GF-D8 (cell line): ENCODE measurements around the gene IFNL1.
"Not testable (repeated sequence)": the region's sequence is repeated elsewhere in the genome, so short reads cannot be mapped to it uniquely, and the experiment has no call there.

Source experiments
- DNase-seq: peaks from one replicate; lab custom pipeline; 2025; lab: John Stamatoyannopoulos, UW

IFNL1 gene

DNA sequence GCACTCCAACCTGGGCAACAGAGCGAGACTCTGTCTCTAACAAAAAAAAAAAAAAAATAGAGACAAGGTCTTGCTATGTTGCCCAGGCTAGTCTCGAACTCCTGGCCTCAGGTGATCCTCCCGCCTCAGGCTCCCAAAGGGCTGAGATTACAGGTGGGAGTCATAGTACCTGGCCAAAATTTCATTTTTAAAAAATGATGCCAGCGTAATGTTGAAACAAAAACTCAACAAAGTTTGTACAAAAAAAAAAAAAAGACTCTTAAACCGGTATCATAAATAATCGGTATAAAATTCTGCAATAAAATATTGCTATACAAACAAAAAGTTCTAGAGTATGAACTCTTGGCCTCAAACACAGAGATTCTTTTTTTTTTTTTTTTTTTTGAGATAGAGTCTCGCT is 36.1 kb downstream of the IFNL1 start:
- DNase-seq = no peak

DNA sequence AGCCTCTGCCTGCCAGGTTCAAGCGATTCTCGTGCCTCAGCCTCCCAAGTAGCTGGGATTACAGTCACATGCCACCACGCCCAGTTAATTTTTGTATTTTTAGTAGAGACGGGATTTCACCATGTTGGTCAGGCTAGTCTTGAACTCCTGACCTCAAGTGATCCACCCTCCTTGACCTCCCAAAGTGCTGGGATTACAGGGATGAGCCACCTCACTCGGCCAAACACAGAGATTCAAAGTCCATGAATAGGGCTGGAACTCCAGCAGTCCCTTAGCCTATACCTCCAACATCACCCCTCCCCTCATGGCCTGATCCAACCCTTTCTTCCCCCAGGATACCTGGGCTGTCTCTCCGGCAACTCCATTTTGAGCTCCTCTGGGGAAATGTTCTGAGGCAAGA is 36.5 kb downstream of the IFNL1 start:
- not testable (repeated sequence) for DNase-seq

DNA sequence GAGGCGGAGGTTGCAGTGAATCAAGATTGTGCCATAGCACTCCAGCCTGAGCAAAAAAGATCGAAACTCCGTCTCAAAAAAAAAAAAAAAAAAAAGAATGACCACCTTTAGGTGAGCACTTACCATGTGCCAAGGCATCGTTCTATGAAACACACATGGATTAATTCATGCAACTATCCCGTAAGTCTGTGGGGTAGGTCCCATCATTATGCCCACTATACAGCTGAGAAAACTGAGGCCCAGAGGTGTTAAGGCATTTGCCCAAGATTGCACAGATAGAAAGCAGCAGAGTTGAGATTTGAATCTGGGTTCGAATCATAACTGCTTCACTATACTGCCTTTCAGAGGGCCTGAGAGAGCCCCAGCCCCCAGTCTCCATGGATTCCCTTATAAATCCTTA is 37.3 kb downstream of the IFNL1 start:
- DNase-seq = no peak

DNA sequence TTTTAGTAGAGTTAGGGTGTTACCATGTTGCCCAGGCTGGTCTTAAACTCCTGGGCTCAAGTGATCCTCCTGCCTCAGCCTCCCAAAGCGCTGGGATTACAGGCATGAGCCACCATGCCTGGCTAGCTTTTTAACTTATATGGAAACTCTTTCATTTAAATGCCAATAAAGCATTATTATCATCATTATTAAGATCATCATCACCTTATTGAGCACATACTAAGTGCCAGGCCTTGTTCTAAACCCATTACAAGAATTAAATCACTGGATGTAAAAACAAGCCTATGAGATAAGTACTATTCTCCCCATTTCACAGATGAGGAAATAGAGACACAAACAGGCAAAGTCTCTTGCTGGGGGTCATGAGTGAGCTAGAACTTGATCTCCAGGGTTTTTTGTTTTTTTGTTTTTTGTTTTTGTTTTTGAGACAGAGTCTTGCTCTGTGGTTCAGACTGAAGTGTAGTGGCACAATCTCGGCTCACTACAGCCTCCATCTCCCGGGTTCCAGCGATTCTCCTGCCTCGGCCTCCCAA is 38.3 kb downstream of the IFNL1 start:
- DNase-seq = no peak

DNA sequence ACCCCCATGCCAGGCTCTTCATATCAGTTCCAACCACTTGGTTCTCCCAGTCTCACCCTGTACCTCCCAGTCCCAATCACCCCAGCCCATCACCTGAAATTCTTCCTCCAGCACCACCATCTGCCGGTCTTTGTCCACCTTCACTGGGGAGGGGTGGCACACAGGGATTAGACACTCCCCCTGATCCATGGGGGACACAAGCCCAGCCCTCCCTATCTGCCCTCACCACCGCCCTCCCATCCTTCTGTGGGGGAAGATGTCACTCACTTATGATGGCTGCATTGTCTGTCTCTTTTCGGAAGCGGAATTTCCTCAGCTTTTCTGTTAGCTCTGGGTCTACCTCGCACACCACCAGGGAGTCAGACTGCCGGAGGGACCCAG is 39.0 kb downstream of the IFNL1 start:
- peak; percentile 36 for DNase-seq

DNA sequence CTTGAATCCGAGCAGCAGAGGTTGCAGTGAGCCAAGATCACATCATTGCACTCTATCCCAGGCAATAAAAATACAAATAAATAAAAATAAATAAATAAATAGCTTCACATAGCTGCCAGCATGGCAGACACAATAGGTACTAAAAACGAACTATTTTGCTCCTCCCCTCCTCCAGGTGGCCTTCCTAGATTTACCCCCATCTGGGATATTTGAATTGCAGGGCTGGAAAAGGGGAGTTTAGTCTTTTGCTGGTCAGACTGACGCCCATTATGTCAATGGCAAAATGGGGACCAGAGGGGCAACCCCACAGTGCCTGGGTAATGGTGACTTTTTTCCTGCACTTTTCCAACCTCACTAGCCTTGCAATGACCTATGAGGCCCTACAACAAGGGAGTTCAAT is 40.3 kb downstream of the IFNL1 start:
- no peak for DNase-seq

DNA sequence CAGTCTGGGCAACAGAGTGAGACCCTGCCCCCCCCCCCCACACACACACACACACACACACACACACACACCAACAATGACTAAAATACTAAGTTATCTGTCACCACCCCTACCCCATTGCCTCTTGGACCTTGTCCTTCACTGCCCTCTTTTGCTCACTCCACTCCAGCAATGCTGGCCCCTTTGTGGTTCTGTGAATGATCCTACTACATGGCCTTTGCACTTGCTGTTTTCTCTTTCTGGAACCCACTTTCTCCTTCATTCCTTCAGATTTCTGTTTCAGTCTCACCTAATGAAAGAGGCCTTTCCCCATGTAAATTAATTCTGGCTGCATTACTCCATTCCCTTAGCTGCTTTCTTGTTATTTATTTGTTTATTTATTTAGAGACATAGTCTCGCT is 43.5 kb downstream of the IFNL1 start:
- DNase-seq = no peak

DNA sequence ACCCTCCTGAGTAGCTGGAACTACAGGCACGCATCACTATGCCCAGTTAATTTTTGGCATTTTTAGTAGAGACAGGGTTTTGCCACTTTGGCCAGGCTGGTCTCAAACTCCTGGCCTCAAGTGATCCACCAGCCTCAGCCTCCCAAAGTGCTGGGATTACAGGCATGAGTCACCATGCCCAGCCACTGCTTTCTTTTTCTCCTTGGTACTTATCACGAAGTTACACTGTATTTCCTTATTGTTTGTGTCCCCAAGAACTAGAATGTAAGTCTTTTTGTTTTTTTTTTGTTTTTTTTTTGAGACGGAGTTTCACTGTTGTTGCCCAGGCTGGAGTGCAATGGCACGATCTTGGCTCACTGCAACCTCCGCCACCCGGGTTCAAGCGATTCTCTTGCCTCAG is 43.9 kb downstream of the IFNL1 start:
- not testable (repeated sequence) for DNase-seq

DNA sequence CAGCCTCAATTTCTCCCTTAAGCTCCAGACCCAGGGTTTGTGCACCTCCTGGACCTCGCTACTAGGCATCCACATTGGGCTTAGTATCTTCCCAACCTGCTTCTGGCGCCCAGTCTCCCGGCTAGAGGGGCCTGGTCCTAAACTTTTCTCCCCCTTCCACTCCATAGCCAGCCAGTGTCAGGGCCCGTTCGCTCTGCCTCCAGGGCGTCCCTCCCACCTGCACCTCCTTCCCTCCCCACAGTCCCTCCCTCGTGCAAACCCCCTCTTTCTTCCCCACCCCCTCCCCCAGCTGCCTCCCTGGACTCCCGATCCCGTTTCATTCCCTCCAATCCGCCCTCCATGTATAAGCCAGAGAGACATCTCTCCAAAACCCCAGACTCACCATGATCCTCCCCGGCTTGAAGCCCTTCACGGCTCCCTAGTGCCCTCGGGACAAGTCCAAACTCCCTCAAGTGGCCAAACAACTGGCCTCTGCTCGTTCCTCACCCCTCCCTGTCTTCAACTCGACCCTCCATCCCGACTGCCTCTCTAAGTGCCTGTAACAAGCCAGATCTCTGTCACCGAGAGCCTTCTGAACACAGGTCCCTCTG is 45.0 kb downstream of the IFNL1 start:
- DNase-seq = no peak

DNA sequence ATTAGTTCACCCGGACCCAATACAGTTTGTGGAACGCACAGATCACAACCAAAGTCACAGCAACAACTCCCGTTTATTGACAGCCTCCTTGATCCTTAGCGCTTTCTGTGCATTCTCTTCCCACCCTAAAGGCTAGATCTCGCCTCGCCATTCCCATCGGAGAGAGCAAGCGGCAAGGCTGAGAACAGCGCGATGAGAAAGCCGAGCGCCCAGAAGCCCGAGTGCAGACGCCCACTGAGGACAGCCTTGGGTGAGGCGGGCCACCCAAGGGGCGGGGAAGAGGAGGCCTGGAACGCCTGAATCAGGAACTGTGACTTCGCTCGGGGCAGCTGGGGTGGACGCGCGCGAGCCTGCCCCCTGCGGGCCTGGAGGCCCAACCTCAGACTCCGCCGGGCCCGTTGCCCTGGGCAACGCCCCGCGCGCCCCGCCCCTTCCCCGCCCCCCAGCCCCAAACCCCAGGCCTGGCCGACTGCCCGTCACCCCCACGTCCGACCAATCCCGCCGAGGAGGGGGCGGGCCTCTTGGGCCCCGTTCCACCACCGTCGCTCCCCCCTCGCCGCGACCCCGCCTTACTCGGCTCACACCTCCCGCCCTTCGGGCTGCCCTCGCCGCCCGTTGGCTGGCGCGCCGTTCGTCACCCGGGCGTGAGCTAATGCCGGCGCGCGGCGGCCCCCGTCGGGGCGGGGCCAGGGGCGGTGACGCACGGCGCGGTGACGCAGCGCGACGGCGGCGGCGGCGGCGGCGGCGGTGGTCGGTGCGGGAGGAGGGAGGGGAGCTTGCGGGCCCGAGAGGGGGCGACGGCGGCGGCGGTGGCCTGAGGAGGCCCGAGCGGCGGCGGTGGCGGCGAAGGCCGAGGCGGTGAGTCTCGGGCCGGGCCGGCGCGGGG is 45.8 kb downstream of the IFNL1 start, which contains the start of gene SAMD4B:
SAMD4B (plus strand) TSS at position 703 of the 886 bp plus-strand sequence. CDS start 14,473 bp downstream, outside the sequence.
- DNase-seq = peak; percentile 96

DNA sequence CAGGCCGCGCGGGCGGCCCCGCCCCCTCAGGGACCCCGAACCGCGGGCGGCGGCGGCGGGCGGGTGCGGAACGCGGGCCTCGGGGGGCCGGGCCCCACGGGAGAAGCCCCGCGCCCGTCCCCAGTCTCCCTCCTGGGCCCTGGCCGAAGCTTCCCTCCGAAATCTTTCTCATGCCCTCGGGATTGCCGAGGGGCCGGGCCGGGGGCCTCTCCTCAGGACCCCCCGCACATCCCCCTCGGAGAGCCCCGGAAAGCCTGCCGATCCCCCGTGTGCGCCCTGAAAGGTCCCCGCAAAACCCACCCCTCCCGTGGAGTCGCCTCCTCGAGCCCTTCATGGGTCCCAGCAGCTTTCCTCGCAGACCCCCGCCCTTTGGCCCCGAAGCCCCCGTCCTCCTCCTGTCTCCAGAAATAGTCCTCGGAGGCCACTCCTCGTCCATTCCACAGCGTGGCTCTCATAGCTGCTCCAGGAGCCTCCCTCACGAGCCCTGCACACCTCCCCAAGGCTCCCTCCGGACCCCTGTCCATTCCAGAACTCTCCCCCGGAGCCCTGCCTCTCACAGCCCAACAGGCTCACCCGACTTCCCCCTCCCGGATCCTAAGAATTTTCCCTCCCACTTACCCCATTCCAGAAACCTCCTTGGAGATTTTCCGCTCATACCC is 46.6 kb downstream of the IFNL1 start:
- DNase-seq = no peak

DNA sequence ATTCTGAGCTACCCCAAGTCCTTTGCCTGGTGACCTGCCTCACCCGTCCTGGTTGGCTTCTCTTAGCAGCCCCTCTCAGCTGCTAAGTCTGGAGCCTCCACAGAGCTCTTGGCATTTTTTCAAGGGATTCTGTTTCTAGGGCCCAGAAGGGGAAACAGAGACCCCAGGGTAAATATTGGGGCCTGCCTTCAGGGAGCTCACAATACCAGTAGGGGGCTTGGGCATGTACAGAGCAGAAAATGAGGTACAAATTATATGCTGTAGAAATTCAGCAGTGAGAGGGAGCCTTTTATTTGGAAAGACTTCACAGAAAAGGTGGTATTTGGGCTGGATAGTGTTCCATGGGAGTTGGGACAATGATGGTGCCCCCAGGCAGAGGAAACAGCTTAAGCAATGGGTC is 49.7 kb downstream of the IFNL1 start:
- no peak for DNase-seq

DNA sequence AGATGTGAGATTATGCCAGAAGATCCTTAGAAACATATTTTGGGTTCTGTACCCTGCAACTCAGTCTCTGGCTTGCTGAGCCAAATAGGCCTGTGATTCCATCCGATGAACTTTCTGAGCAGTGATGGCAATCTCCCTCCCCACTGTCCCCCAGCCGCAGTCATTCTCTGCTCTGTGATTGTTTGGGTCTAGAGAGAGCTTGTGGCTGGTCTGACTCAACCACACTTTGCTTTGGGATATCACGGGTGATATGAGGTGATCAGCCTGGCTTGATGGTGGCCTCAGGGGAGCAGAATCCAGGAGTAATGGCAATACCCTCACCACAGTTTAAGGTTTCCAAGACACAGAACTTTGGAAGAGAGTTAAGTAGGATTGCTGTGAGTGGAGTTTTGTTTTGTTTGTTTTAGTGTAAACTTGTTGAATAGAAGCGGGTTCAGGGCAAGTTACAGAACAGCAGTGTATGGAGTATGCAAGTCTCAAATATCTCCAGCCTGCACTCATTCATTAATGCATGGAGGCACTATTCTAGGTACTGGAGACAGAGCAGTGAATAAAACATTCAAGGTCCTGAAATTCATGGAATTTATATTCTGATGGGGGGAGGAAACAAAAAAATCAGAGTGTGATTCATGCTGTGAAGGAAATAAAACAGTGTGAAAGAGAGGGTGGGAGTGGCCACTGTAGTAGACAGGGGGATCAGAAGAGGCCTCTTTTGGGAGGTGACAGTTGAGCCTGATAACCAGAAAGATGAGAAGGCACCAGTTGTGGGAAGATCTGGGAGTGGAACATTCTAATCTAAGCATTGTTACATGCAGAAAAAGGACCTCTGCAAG is 51.3 kb downstream of the IFNL1 start:
- DNase-seq = no peak
